ENCODE measurements around the gene FAM114A2.
A peak's percentile ranks its signal among the peaks of the same experiment; 100 is the strongest.

Gene FAM114A2

GRCh38 chr5:153979028-153979783 is 59.5 kb downstream of the FAM114A2 start:
- DNase-seq, result no peak

- no peak for DNase-seq
Observed at GRCh38 chr5:153974813-153975163, 63.9 kb downstream of the FAM114A2 start.

GRCh38 chr5:153974131-153974812 is 64.4 kb downstream of the FAM114A2 start:
- peak; percentile 22 for DNase-seq

- no peak for DNase-seq
Observed at GRCh38 chr5:153972240-153972639, 66.5 kb downstream of the FAM114A2 start.

GRCh38 chr5:153970496-153970895 is 68.2 kb downstream of the FAM114A2 start:
- DNase-seq, result no peak

GRCh38 chr5:153969563-153969895 is 69.2 kb downstream of the FAM114A2 start:
- DNase-seq, result no peak

GRCh38 chr5:153968761-153969562 is 69.7 kb downstream of the FAM114A2 start:
- no peak for DNase-seq

GRCh38 chr5:153964880-153965645 is 73.6 kb downstream of the FAM114A2 start:
- peak; percentile 55 for DNase-seq

- no peak for DNase-seq
Observed at GRCh38 chr5:153964191-153964879, 74.4 kb downstream of the FAM114A2 start.

GRCh38 chr5:153960269-153961215 is 78.2 kb downstream of the FAM114A2 start:
- DNase-seq, result no peak

GRCh38 chr5:153959134-153959957 is 79.4 kb downstream of the FAM114A2 start:
- DNase-seq, result no peak

- no peak for DNase-seq
Observed at GRCh38 chr5:153957205-153957604, 81.5 kb downstream of the FAM114A2 start.

GRCh38 chr5:153953411-153953810 is 85.3 kb downstream of the FAM114A2 start:
- no peak for DNase-seq

- no peak for DNase-seq
Observed at GRCh38 chr5:153952893-153953292, 85.8 kb downstream of the FAM114A2 start.

GRCh38 chr5:153952057-153952456 is 86.7 kb downstream of the FAM114A2 start:
- DNase-seq, result no peak

- DNase-seq, result no peak
Observed at GRCh38 chr5:153941265-153941664, 97.4 kb downstream of the FAM114A2 start.
